Sigmoid colon (tissue), 7 donors: ENCODE data around the gene KLF11. TPM values are rescaled to one million over a fixed set of nuclear protein-coding genes. Genes with fewer than 3 reads are reported as not detected.
A peak's percentile ranks its signal among the peaks of the same experiment; 100 is the strongest.

Experiments
- DNase-seq: peaks from one replicate; pipeline ENCODE4 v3.0.0-alpha.2; 2019
- H3K27ac ChIP-seq, 4 donors: fragments of 200-600 bp; sonication (generic); one replicate each; pipeline ENCODE4 v1.5.1; 2016 to 2019; ENCODE audit warnings: mild to moderate bottlenecking in 1 of 4
- H3K27me3 ChIP-seq, 3 donors: fragments of 200-600 bp; sonication (generic); one replicate each; pipeline ENCODE4 v1.5.1; 2019; ENCODE audit warnings: mild to moderate bottlenecking in 1 of 3
- H3K36me3 ChIP-seq, 4 donors: fragments of 200-600 bp; sonication (generic); one replicate each; pipeline ENCODE4 v1.5.1; 2016 to 2019
- H3K4me1 ChIP-seq, 4 donors: fragments of 200-600 bp; sonication (generic); one replicate each; pipeline ENCODE4 v1.5.1; 2017 to 2019
- H3K4me3 ChIP-seq, 4 donors: fragments of 200-600 bp; sonication (generic); one replicate each; pipeline ENCODE4 v1.5.1; 2017 to 2019; ENCODE audit warnings: mild to moderate bottlenecking in 2 of 4, moderate library complexity in 1 of 4
- H3K9me3 ChIP-seq, 4 donors: fragments of 200-600 bp in 3 of 4; sonication (generic) in 3 of 4; one replicate each; pipeline versions ENCODE4 v1.5.1 to v1.6.1; 2013 to 2019
- EP300 ChIP-seq, 4 donors: sonication (generic); formaldehyde crosslinking; IDR thresholded peaks; one replicate each; pipeline ENCODE4 v1.6.1; 2017; ENCODE audit warnings: antibody characterized with exemption in 4 of 4
- POLR2A ChIP-seq, 2 donors: fragments of 450-650 bp; IDR thresholded peaks; one replicate each; pipeline ENCODE4 v1.6.1; 2016; ENCODE audit warnings: antibody characterized with exemption in 2 of 2, mild to moderate bottlenecking in 2 of 2, moderate library complexity in 2 of 2
- POLR2AphosphoS5 ChIP-seq, 4 donors: sonication (generic); formaldehyde crosslinking; IDR thresholded peaks; one replicate each; pipeline ENCODE4 v1.6.1; 2017; ENCODE audit warnings: antibody characterized with exemption in 4 of 4
- WGBS, 2 donors: extraction: QIAGEN DNeasy Blood & Tissue Kit; methylation state at CpG; one replicate each; pipeline ENCODE4 v1.1.7; 2013; 5-methylcytosine and 5-hydroxymethylcytosine counted together
- intact Hi-C: fragments of 100-400 bp; cut with DNase I; formaldehyde crosslinking; loops from one replicate; pipeline ENCODE4 v1.15.1; 2023
- polyA plus RNA-seq, 3 donors: library from polyadenylated mRNA; stranded (reverse); fragments of 200-250 nt; gene quantifications; one replicate each; pipeline ENCODE4 v1.2.3, GENCODE V29; 2013
- total RNA-seq, 4 donors: library from RNA; depleted of rRNA; stranded (reverse); fragments of >200 nt; gene quantifications; one replicate each; pipeline ENCODE4 v1.1.0, GENCODE V29; 2016
- TF ChIP-seq, protein P1 (sequence below), 4 experiments: fragments of 450-650 bp in 3 of 4; fragments of 200-600 bp in 1 of 4; IDR thresholded peaks; one replicate each; pipeline ENCODE4 v1.5.1; 2016 to 2019; ENCODE audit warnings: antibody characterized with exemption in 4 of 4, mild to moderate bottlenecking in 3 of 4, moderate library complexity in 2 of 4
- donor health status: healthy with polysubstance abuse.
- donor health status: Bipolar disorder and iron deficiency.
- donor health status: healthy.

The KLF11 gene
- total RNA-seq (10 to 100 TPM; 18.5 to 41.3 (median 29.7) TPM), polyA plus RNA-seq (1 to 10 TPM; 3.9 to 7.2 (median 5.8) TPM)

DNA sequence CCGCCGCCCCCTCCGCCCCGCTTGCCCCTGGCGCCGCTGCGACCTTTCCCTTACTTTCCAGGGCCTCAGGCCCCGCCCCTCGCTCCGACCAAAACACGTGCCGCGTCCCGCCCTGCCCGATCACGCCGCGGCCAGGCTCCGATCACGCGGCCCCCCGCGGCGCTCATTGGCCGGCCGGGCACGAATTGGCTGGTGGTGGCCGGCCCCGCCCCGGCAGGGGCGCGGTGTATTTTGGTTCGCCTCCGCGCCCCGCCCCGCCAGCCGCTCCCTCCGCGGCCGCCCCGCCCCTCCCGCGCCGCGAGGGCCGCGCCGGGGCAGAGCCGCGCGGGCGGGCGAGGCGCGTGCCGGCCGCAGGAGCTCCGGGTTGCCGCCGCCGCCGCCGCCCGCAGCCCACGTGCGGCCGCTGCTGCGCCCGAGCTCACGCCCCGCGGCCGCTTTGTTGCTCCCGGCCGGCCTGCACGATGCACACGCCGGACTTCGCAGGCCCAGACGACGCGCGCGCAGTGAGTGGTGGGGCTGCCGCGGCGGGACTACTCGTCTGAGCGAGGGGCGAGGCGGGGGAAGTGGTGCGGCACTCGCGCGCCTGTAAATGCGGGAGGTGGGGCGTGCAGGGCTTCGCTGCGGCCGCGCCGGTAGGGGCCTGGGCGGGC is at the start of gene KLF11:
Gene KLF11 (plus strand): TSS at position 295 of the 650 bp plus-strand sequence. CDS start 167 bp downstream, at position 462.
- intact Hi-C loops: loop anchor here (2.0 to 10.0 kb wide), 3 partner anchors 35 to 486 kb away; partner anchors contain the start of genes ADAM17 and YWHAQ
- WGBS, 2 donors: 1% methylated on average over 102 to 104 of the region's 104 CpGs
- H3K4me1 ChIP-seq: peaks cover 0 to 87% (median 81%) of the 10 kb centered on the region in 4 donors
- peak within 1 kb of the TSS; percentile 97 to 100 (median 98) for H3K27ac ChIP-seq
- peak within 1 kb of the TSS; percentile 61 to 86 (median 78) for H3K4me3 ChIP-seq
- TF ChIP-seq, protein P1, sequence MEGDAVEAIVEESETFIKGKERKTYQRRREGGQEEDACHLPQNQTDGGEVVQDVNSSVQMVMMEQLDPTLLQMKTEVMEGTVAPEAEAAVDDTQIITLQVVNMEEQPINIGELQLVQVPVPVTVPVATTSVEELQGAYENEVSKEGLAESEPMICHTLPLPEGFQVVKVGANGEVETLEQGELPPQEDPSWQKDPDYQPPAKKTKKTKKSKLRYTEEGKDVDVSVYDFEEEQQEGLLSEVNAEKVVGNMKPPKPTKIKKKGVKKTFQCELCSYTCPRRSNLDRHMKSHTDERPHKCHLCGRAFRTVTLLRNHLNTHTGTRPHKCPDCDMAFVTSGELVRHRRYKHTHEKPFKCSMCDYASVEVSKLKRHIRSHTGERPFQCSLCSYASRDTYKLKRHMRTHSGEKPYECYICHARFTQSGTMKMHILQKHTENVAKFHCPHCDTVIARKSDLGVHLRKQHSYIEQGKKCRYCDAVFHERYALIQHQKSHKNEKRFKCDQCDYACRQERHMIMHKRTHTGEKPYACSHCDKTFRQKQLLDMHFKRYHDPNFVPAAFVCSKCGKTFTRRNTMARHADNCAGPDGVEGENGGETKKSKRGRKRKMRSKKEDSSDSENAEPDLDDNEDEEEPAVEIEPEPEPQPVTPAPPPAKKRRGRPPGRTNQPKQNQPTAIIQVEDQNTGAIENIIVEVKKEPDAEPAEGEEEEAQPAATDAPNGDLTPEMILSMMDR (IDR thresholded peaks at IDR 0.05): no peak
- TF ChIP-seq EP300 (IDR thresholded peaks at IDR 0.05): peak in 2 of 4 donors; percentile 69 to 71
- no peak for TF ChIP-seq POLR2A (IDR thresholded peaks at IDR 0.05)
- peak in 3 of 4 donors; percentile 1 to 66 (median 66) for TF ChIP-seq POLR2AphosphoS5 (IDR thresholded peaks at IDR 0.05)
- H3K27me3 ChIP-seq: no peaks in the 10 kb centered on the region
- peaks cover 8 to 26% (median 13%) of the 10 kb centered on the region in 4 donors for H3K36me3 ChIP-seq
- DNase-seq: peak; percentile 98
- no peaks in the 10 kb centered on the region for H3K9me3 ChIP-seq

DNA sequence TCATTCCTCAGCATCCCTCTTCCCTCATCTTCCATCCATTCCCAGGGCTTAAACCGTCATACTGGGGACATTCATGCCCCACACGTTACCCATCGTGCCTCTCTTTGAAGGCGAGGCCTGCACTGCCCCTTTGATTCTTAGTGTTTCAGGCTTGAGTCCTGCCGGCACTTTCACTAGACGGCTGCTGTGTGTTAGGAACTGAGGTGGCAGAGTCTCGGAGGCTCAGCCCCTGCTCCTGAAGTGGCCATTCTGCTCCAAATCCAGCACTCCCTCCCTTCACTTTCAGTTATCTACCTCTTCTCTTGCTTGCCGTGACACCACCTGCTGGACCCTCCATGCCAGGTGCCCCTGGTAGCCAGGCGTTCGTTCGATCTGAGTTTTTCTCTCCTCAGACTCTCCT is 48.9 kb upstream of the KLF11 start:
- no peak overlapping the region for H3K27ac ChIP-seq

DNA sequence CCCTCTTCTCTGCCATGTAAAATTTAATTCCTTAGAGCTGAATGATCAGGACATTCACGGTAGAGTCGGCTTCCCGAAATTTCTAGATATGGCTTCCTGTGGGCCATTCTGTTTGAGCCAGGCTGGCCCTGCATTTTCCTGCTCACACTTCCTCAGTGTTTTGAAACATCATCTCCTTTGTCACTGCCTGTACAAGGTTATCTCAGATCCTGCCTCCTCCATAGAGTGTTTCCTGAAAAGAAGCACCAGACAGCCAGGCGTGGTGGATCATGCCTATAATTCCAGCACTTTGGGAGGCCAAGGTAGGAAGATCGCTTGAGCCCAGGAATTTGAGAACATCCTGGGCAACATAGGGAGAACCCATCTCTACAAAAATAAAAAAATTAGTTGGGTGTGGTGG is 48.3 kb upstream of the KLF11 start:
- WGBS, 2 donors: 89 to 96% methylated on average over 5 of the region's 5 CpGs
- no peaks in the 10 kb centered on the region for H3K27me3 ChIP-seq
- H3K4me1 ChIP-seq: peaks cover 0 to 19% (median 0%) of the 10 kb centered on the region in 4 donors
- intact Hi-C loops: no loop called here
- no peak overlapping the region for H3K4me3 ChIP-seq
- TF ChIP-seq, protein P1 (IDR thresholded peaks at IDR 0.05): no peak
- TF ChIP-seq EP300 (IDR thresholded peaks at IDR 0.05): no peak
- TF ChIP-seq POLR2A (IDR thresholded peaks at IDR 0.05): no peak
- no peak for TF ChIP-seq POLR2AphosphoS5 (IDR thresholded peaks at IDR 0.05)
- DNase-seq: no peak
- no peaks in the 10 kb centered on the region for H3K9me3 ChIP-seq
- no peak overlapping the region for H3K27ac ChIP-seq
- no peaks in the 10 kb centered on the region for H3K36me3 ChIP-seq

More for the DNA sequence above, 48.9 kb upstream of the KLF11 start:
- TF ChIP-seq, protein P1 (IDR thresholded peaks at IDR 0.05): no peak
- TF ChIP-seq POLR2A (IDR thresholded peaks at IDR 0.05): no peak
- no peak for TF ChIP-seq EP300 (IDR thresholded peaks at IDR 0.05)
- TF ChIP-seq POLR2AphosphoS5 (IDR thresholded peaks at IDR 0.05): no peak
- DNase-seq: peak; percentile 29
- WGBS, 2 donors: 96% methylated on average over 11 of the region's 11 CpGs
- H3K27me3 ChIP-seq: no peaks in the 10 kb centered on the region
- peaks cover 0 to 19% (median 0%) of the 10 kb centered on the region in 4 donors for H3K4me1 ChIP-seq
- no peak overlapping the region for H3K4me3 ChIP-seq
- H3K9me3 ChIP-seq: no peaks in the 10 kb centered on the region
- intact Hi-C loops: no loop called here
- no peaks in the 10 kb centered on the region for H3K36me3 ChIP-seq

DNA sequence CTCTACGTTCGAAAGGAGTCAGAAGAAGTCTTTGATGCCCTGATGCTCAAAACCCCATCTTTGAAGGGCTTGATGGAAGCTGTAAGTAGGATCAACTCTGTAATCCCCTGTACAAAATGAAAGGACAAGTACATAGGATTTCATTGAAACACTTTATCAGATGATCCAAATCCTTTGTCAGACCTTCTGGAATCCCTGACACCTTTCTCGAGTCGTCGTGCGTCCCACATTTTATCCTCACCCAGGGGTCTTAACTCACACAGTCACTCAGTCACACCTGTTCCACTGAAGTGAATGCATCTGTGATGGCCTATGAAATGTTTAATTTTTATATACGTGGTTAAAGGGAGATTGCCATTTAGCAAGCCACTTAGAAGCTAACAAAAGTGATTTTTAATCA is 47.0 kb upstream of the KLF11 start:
- Histone ChIP-seq H3K27me3 (no peaks in the 10 kb centered on the region), H3K4me3 (no peak overlapping the region), H3K4me1 (peaks cover 0 to 16% (median 0%) of the 10 kb centered on the region in 4 donors), H3K9me3 (no peaks in the 10 kb centered on the region), H3K27ac (peak overlapping the region in 1 of 4 donors; percentile 1), H3K36me3 (no peaks in the 10 kb centered on the region)
- intact Hi-C loops: no loop called here
- DNase-seq: no peak
- WGBS, 2 donors: 94 to 96% methylated on average over 7 of the region's 7 CpGs
- TF ChIP-seq, protein P1 (IDR thresholded peaks at IDR 0.05): no peak
- TF ChIP-seq EP300 (IDR thresholded peaks at IDR 0.05) (no peak), POLR2AphosphoS5 (IDR thresholded peaks at IDR 0.05) (no peak), POLR2A (IDR thresholded peaks at IDR 0.05) (no peak)
